Activated naive CD8-positive, alpha-beta T cell treated with anti-CD3 and anti-CD28 coated beads, Interleukin-2, amount 50 U/mL, for 16 hours (primary cell): ENCODE results near the gene FOXC1.

ENCODE experiments used
- DNase-seq: peaks from one replicate; pipeline ENCODE4 v3.0.0-alpha.2; 2020; ENCODE audit warnings: low read depth, low spot score

FOXC1 gene

GRCh38 chr6:1643830-1644445 lies 34.2 kb downstream of the FOXC1 start:
- no peak for DNase-seq

- no peak for DNase-seq
Observed at GRCh38 chr6:1644516-1645060, 34.9 kb downstream of the FOXC1 start.

GRCh38 chr6:1645466-1646185 lies 35.9 kb downstream of the FOXC1 start:
- no peak for DNase-seq

DNA sequence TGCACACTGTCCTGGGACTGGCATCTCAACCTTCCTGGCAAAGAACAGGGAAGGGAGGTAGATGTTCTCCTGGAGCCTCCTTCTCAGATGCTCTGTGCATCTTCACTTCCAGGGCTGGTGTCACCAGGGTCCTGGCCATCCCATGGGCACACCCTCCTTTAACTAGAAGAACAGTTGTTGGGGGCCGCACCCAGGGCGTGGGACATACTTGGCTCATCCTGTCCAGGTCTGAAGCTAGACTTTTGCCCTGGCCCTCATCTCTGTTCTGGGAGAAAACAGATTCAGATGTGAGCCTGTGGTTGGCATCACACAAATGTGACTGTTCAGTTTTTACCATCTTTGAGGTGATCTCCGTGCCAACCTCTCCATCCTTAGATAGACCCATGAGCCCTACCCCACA lies 41.6 kb downstream of the FOXC1 start:
- no peak for DNase-seq

DNA sequence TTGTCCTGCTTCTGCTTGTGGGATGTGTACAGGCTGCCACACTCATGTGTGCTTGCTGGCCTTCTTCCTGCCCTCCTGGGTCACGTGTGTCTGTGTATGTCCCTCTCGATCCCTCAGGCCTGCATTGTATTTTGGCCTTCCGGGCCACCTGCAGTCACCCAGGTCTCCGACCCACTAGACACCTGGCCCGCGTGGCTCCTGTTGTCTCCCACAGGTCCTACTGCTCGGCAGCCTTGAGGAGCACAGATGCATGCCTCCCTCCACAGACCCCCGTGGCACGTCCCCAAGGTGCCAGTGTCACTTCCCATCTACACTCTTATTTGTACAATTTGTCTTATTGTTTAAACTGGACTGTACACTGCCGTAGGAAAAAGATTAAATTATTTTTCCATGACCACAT lies 43.1 kb downstream of the FOXC1 start:
- DNase-seq: no peak

DNA sequence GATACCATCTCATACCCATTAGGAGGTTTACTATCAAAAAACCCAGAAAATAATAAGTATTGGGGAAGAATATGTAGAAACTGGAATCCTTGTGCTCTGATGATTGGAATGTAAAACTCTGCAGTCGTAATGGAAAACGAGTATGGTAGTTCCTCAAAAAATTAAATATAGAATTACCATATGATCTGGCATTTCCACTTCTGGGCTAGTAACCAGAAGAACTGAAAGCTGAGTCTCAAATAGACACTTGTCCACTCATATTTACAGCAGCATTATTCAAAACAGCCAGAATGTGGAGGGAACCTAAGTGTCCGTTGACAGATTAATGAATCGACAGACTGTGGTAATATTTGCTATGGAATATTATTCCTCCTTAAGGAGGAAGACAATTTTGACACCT lies 44.3 kb downstream of the FOXC1 start:
- no peak for DNase-seq

DNA sequence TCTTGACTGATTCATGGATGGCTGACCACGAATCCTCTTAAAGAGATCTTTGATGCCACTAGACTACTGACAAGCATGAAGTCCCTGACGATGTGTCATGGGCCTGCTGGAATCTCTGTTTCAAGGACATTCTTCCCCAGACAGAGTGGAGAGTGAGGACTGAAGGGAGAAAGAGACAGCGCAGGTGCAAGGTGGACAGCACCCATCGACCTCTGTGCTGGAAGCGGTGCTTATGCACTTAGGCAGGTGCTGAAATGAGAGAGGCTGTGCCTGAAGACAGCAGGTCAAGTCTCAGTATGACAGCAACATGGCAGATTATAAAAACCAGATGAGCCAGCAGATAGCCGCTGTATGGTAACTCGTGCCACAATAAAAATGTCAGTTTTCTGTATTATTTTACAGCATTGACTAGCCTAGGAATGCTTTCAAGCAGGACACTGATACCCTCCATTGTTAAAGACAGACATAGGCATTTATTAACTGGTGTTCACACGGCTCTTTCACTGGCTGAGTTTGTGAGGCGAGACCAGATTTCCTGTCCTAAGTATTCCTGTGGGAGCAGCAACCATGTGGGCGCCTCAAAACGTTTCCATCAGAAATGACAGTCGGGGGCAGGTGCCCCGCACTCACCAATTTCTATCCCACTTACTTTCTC lies 47.5 kb downstream of the FOXC1 start:
- no peak for DNase-seq

DNA sequence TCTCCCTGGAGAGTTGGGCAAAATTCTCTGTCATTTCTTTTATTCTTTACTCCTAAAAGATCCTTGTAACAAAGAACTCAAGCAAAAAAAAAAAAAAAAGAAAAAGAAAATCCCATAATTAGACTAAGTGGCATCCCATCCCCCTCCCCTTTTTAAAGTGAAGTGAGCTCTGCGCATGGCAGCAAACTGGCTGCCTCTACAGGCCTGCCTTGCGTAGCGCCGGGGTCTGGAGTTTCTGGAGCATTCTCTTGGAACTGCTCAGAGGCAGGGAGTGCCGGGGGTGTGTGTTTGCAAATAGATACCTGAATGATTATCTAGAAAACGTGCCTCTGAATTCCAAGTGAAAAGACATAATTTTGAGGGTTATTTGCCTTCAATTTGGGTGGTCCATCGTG lies 48.1 kb downstream of the FOXC1 start:
- no peak for DNase-seq

GRCh38 chr6:1658212-1659005 lies 48.7 kb downstream of the FOXC1 start:
- no peak for DNase-seq

- DNase-seq: no peak
Observed at GRCh38 chr6:1659816-1660215, 50.1 kb downstream of the FOXC1 start.

DNA sequence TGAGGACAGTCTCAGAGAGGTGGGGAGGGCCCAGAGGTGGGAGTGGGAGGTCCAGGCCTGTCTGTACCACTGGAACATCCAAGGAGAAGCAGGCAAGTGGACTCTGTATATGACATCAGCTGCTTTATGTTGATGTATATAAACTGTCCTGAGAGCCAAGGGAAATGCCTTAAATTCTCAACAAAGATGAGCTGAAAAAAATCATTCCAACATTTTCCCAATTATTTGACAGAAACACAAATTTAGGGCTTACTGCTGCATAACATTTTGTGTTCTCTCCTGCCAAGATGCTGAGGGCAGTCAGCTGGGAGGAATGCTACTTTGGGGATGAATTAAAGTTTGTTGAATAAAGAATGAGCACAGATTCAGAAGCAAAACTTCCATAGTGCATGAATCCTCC lies 52.8 kb downstream of the FOXC1 start:
- DNase-seq: no peak
